Hepatocyte (in vitro differentiated cells): ENCODE results near the gene WDR73. TPM values are rescaled to one million over a fixed set of nuclear protein-coding genes. Genes with fewer than 3 reads are reported as not detected.

Experiments
- DNase-seq: peaks from one replicate; pipeline ENCODE4 v3.0.0-alpha.2; 2016; ENCODE audit warnings: low spot score
- H2AFZ ChIP-seq: fragments of 200-600 bp; sonication (generic); 2 replicates; pipeline ENCODE4 v1.6.0; 2016; ENCODE audit warnings: antibody characterized with exemption, mild to moderate bottlenecking
- H3K27ac ChIP-seq: fragments of 200-600 bp; sonication (generic); 2 replicates; pipeline ENCODE4 v1.5.1; 2016; ENCODE audit warnings: mild to moderate bottlenecking
- H3K27me3 ChIP-seq: fragments of 200-600 bp; sonication (generic); 2 replicates; pipeline ENCODE4 v1.6.1; 2016
- H3K36me3 ChIP-seq: fragments of 200-600 bp; sonication (generic); replicated peaks from 2 replicates; pipeline ENCODE4 v1.5.1; 2016; ENCODE audit warnings: low read depth; ENCODE audit not compliant: insufficient read depth
- H3K4me1 ChIP-seq: fragments of 200-600 bp; sonication (generic); 2 replicates; pipeline ENCODE4 v1.5.1; 2016; ENCODE audit warnings: mild to moderate bottlenecking, moderate library complexity; ENCODE audit not compliant: insufficient read depth
- H3K4me2 ChIP-seq: fragments of 200-600 bp; sonication (generic); 2 replicates; pipeline ENCODE4 v1.6.0; 2016
- H3K4me3 ChIP-seq: fragments of 200-600 bp; sonication (generic); 2 replicates; pipeline ENCODE4 v1.5.1; 2016; ENCODE audit warnings: mild to moderate bottlenecking
- H3K79me2 ChIP-seq: fragments of 200-600 bp; sonication (generic); 2 replicates; pipeline ENCODE4 v1.6.0; 2017; ENCODE audit warnings: mild to moderate bottlenecking
- H3K9me2 ChIP-seq: fragments of 200-600 bp; sonication (generic); replicated peaks from 2 replicates; pipeline ENCODE4 v1.6.0; 2017; ENCODE audit warnings: mild to moderate bottlenecking; ENCODE audit not compliant: insufficient read depth
- H3K9me3 ChIP-seq: fragments of 200-600 bp; sonication (generic); 2 replicates; pipeline ENCODE4 v1.5.1; 2016; ENCODE audit warnings: low read depth, mild to moderate bottlenecking
- H4K20me1 ChIP-seq: fragments of 200-600 bp; sonication (generic); 2 replicates; pipeline ENCODE4 v1.6.0; 2016; ENCODE audit warnings: mild to moderate bottlenecking; ENCODE audit not compliant: insufficient read depth, poor library complexity, severe bottlenecking
- EZH2 ChIP-seq: fragments of 200-600 bp; sonication (generic); IDR thresholded peaks from 2 replicates; pipeline ENCODE4 v1.6.1; 2016; ENCODE audit warnings: antibody characterized with exemption, mild to moderate bottlenecking, borderline replicate concordance
- EZH2phosphoT487 ChIP-seq: fragments of 200-600 bp; sonication (generic); IDR thresholded peaks from one replicate; pipeline ENCODE4 v1.6.1; 2018; ENCODE audit warnings: antibody characterized with exemption, mild to moderate bottlenecking, low read depth, moderate library complexity; ENCODE audit not compliant: unreplicated experiment, severe bottlenecking
- WGBS: methylation state at CpG from one replicate; pipeline ENCODE4 v1.1.6; 2016; ENCODE audit warnings: low lambda C conversion rate; ENCODE audit errors: missing lambda C conversion rate; 5-methylcytosine and 5-hydroxymethylcytosine counted together
- polyA plus RNA-seq: library from polyadenylated mRNA; unstranded; fragments of >200 nt; fragmentation: Nextera tagmentation; extraction: Ambion mirVana; gene quantifications from 2 replicates; pipeline ENCODE4 v1.2.1, GENCODE V29; 2016
- total RNA-seq: library from RNA; depleted of rRNA; stranded (reverse); fragments of >200 nt; gene quantifications from 2 replicates; pipeline ENCODE4 v1.2.3, GENCODE V29; 2014
- TF ChIP-seq, protein P1 (sequence below): fragments of 200-600 bp; sonication (generic); IDR thresholded peaks from 2 replicates; pipeline ENCODE4 v1.5.1; 2016; ENCODE audit warnings: antibody characterized with exemption, mild to moderate bottlenecking; ENCODE audit not compliant: poor library complexity

WDR73 gene
- total and polyA plus RNA-seq, 2 experiments from 2014 or later, result 30.3 to 31.4 TPM

GRCh38 chr15:84666373-84666772, 12.3 kb upstream of the WDR73 start:
- Histone ChIP-seq H3K4me2 (no peak overlapping the region), H3K4me3 (no peak overlapping the region), H4K20me1 (no peaks in the 10 kb centered on the region), H3K27me3 (no peaks in the 10 kb centered on the region), H3K9me2 (no peaks in the 10 kb centered on the region), H3K36me3 (no peaks in the 10 kb centered on the region), H2AFZ (no peak overlapping the region), H3K27ac (no peak overlapping the region), H3K4me1 (peaks cover under 1% of the 10 kb centered on the region), H3K9me3 (no peaks in the 10 kb centered on the region), H3K79me2 (no peaks in the 10 kb centered on the region)
- TF ChIP-seq, protein P1, sequence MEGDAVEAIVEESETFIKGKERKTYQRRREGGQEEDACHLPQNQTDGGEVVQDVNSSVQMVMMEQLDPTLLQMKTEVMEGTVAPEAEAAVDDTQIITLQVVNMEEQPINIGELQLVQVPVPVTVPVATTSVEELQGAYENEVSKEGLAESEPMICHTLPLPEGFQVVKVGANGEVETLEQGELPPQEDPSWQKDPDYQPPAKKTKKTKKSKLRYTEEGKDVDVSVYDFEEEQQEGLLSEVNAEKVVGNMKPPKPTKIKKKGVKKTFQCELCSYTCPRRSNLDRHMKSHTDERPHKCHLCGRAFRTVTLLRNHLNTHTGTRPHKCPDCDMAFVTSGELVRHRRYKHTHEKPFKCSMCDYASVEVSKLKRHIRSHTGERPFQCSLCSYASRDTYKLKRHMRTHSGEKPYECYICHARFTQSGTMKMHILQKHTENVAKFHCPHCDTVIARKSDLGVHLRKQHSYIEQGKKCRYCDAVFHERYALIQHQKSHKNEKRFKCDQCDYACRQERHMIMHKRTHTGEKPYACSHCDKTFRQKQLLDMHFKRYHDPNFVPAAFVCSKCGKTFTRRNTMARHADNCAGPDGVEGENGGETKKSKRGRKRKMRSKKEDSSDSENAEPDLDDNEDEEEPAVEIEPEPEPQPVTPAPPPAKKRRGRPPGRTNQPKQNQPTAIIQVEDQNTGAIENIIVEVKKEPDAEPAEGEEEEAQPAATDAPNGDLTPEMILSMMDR, result no peak
- TF ChIP-seq EZH2 (no peak), EZH2phosphoT487 (no peak)
- no peak for DNase-seq
- WGBS, result 87% methylated on average over 2 of the region's 2 CpGs

DNA sequence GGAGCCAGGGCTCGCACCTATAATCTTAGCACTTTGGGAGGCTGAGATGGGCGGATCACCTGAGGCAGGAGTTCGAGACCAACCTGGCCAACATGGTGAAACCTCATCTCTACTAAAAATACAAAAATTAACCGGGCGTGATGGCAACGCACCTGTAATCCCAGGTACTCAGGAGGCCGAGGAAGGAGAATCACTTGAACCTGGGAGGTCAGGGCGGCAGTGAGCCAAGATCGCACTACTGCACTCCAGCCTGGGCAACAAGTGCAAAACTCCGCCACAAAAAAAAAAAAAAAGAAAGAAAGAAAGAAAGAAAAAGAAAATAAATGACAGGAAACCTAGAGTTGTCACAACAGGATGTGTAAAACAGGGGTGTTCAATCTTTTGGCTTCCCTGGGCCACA, 6.9 kb upstream of the WDR73 start:
- DNase-seq, result no peak
- no peak overlapping the region for H3K27ac ChIP-seq
- H3K27me3 ChIP-seq, result no peaks in the 10 kb centered on the region
- H4K20me1 ChIP-seq, result no peaks in the 10 kb centered on the region
- H3K79me2 ChIP-seq, result no peaks in the 10 kb centered on the region
- H2AFZ ChIP-seq, result no peak overlapping the region
- H3K4me2 ChIP-seq, result no peak overlapping the region
- no peaks in the 10 kb centered on the region for H3K4me1 ChIP-seq
- TF ChIP-seq, protein P1, result no peak
- TF ChIP-seq EZH2phosphoT487, result no peak
- TF ChIP-seq EZH2, result no peak
- H3K9me3 ChIP-seq, result no peaks in the 10 kb centered on the region
- WGBS, result 94% methylated on average over 9 of the region's 10 CpGs
- no peaks in the 10 kb centered on the region for H3K36me3 ChIP-seq
- H3K9me2 ChIP-seq, result no peaks in the 10 kb centered on the region
- no peak overlapping the region for H3K4me3 ChIP-seq

DNA sequence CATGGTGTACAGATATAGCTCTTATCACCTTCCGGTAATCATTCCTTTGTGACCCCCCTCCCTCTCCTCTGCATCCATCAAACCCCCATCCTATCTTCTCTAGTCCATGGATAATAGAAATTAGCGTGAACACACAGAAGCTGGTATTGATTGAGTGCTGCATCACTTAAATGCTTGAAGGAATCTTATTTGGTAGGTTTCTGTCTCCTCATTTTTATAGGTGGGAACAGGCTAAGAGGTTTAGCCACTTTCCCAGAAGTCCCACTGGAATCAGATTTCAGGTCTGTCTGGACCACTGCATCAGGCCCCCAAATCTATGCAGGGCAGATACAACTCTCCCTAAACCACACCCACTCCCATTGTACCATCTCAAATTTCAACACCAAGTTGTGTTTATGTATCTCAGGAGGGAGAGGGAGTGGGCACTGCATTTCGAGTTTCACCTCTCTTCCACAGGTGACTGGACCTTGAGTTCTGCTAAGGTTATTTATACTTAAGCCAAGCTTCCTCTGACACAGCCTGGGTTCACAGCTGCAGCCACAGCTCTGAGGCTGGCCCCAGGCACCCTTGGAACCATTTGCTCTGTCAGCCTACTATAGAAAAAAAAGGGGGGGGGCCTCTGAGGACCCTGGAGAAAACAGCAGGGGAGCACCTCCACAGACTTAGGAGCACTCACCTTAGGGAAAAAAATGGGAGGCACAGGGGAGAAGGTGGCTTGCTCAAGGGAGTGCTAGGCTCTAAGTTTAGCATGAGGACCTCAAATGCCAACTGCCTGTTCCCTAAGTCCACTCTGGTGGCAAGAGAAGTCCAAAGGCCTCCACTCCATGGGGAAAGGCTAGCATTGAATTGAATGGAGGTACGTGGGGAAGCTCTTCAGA, 6.1 kb upstream of the WDR73 start:
- H3K9me3 ChIP-seq, result no peaks in the 10 kb centered on the region
- 74% methylated on average over 4 of the region's 4 CpGs for WGBS
- no peak for DNase-seq
- H4K20me1 ChIP-seq, result no peaks in the 10 kb centered on the region
- H3K9me2 ChIP-seq, result no peaks in the 10 kb centered on the region
- H3K4me1 ChIP-seq, result no peaks in the 10 kb centered on the region
- no peak overlapping the region for H3K27ac ChIP-seq
- no peaks in the 10 kb centered on the region for H3K79me2 ChIP-seq
- H3K4me3 ChIP-seq, result no peak overlapping the region
- TF ChIP-seq EZH2phosphoT487 (no peak), EZH2 (no peak)
- TF ChIP-seq, protein P1, result no peak
- H2AFZ ChIP-seq, result no peak overlapping the region
- H3K36me3 ChIP-seq, result no peaks in the 10 kb centered on the region
- H3K4me2 ChIP-seq, result no peak overlapping the region
- H3K27me3 ChIP-seq, result no peaks in the 10 kb centered on the region
